NK-92 (cell line): ENCODE measurements around the gene SCN10A.

Experiments used
- DNase-seq: peaks from one replicate; lab custom pipeline; 2025; ENCODE audit not compliant: unreplicated experiment; lab: John Stamatoyannopoulos, UW

The SCN10A gene

DNA sequence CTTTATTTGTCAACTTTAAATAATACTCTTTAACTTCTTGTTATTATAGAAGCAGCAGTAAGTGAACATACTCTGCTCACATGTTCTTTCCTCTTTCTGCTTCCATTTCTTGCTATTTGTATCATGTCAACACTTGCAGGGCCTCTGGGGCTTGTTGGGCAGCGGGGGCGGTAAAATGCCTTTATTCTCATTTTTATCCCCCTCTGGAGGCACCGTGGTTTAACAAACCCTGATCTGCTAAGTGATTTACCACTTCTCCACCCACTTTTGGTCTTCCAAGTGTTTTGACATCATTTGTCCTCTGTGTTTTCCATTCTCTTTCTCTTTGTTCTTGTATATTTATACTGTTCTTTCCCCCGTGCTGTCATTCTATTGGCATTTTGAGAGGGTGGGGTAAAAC, 33.9 kb downstream of the SCN10A start:
- no peak for DNase-seq

- no peak for DNase-seq
Observed at GRCh38 chr3:38773528-38773927, 42.5 kb downstream of the SCN10A start.

- DNase-seq = no peak
Observed at GRCh38 chr3:38763569-38763968, 52.4 kb downstream of the SCN10A start.

DNA sequence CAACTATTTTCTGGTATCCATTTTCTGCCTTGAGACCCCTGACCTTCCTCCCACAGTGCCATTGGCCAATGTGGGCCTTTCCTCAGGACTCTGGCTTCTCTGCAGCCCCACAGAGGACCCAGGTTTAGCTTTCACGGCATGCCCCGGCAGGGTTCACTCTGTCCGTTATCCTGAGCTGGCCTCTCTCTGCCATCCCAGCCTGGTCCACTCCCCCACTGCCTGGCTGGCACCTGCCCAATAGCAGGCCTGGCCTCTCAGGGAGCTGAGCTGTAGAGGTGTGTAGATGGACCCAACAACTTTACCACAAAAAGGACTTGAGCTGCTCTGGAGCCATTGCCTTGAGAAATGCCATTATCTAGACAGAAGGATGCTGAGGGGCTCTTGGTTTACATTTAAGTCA, 57.5 kb downstream of the SCN10A start:
- no peak for DNase-seq

DNA sequence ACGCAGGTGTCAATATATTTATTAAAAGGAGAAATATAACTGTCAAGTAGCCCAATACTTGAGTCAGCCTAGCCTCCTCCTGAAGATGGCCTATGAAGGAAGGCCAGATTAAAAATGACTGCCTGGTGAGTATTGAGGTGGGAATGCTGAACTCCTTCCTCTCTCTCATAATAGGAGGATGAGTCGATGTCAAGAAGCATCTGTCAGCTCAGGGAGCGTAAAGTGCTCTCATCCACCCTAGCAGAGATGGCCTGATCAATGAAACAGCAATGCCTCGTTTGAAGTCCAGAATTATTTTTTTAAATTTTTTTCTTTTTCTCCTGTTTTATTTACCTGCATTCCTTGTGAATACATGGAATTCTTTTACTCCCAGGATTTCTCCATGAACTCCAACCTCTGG, 58.3 kb downstream of the SCN10A start:
- DNase-seq = no peak

- DNase-seq = no peak
Observed at GRCh38 chr3:38756892-38757291, 59.1 kb downstream of the SCN10A start.

DNA sequence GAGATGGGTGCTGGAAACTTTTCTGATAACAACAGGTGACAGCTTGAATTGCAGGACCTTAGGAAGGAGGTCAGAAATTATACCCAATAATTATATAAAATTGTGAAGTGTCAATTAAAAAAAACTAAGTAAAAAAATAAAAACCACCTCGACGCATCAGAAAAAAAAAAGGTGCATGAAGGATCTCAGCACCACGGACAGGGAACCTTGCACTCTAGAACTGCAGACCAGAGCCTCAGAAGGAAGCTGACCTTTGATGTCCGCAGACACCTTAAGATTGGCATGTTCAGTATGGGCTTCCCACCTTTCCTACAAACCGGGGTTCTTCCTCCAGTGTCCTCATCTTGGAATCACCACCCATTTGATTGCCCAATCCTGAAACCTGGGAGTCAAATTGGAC, 60.9 kb downstream of the SCN10A start:
- no peak for DNase-seq

- no peak for DNase-seq
Observed at GRCh38 chr3:38746641-38747040, 69.4 kb downstream of the SCN10A start.

- no peak for DNase-seq
Observed at GRCh38 chr3:38743043-38743442, 73.0 kb downstream of the SCN10A start.

DNA sequence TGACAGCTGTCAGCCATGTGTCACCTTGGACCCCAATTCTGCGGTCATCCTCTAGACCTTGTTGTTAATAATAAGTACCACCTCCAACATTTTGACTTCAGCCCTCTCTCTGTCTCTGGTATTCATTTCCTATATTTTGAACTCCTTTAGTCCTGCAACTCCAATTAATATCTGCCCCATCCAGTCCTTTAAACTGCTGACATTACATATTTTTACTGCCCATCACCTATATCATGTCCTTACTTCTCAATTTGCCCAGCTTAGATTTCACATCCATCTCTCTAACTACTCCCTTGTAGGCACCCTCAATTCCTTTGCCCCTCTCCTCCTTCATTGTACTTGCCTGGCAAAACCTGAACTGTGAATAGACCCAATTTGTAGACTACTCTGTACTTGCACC, 73.5 kb downstream of the SCN10A start:
- DNase-seq = no peak

GRCh38 chr3:38740537-38740936, 75.5 kb downstream of the SCN10A start:
- DNase-seq = no peak

DNA sequence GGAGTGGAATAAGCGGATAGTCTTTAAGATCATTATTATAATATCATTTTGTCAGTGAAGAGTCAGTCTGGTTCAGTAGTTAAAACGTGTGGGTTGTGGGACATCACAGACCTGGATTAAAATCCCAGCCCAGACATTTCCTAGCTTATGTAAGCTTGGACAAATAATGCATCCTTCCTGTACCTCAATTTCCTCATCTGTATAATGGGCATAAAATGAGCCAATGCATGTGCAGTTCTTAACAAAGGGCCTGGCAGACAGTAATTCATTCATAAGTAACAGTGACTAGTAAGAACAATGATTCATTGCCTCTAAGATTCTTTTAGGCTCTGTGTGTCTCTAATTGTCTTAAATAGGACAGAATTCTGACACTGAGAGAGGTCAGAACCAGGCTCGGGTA, 76.1 kb downstream of the SCN10A start:
- no peak for DNase-seq

GRCh38 chr3:38739396-38739689, 76.7 kb downstream of the SCN10A start:
- no peak for DNase-seq

GRCh38 chr3:38738630-38739395, 77.2 kb downstream of the SCN10A start:
- no peak for DNase-seq

DNA sequence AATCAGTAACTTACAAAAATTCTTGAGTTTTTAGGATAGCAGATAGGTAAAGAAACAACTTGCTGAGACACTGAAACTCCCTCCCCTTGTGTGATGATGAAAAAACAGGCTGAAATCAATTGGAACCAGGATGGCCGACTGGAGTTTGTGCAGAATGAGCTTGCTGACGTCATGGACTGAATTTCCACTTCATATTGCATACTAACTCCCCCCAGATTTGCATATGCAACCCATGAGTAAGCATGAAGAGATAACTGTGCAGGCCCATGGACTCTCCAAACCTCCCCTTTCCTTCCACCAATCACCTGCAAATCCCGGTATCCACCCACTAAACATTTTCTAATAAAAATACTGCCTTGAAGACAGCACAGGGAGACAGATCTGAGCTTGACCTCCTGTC, 84.5 kb downstream of the SCN10A start:
- no peak for DNase-seq

- DNase-seq = no peak
Observed at GRCh38 chr3:38730281-38730680, 85.7 kb downstream of the SCN10A start.

GRCh38 chr3:38728008-38728407, 88.0 kb downstream of the SCN10A start:
- DNase-seq = no peak

- DNase-seq = no peak
Observed at GRCh38 chr3:38726751-38727150, 89.3 kb downstream of the SCN10A start.

DNA sequence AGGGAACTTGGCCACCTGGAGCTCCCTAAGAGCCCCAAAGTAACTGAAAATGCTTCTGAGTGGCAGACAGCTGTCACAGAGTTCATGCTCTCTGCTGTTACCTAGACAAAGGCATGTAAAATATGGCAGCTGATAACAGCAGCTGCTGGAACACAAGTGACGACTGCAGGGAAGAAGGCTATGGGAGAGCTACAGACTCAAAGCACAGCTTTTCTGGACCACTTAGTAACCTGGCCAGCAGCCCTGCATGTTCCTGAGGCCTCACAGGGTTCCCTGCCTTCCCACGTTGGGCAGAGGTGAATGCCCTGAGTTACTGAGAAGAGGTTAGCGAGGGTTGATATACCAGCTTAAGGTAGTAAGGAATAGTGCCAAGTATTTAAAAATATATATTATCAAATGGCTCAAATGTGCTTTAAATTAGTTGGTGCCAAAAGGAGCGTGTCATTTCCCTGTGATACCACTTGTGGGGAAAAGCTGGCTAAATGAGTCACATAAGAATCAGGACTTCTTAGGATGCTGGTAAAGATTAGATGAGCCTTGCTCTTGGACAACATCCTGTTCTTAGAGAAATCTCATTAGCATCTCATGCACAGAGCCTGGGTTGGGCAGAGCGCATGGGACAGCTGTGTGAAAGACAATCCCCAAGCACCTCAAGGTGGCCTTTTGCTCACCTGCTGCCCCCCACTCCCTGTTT, 90.1 kb downstream of the SCN10A start:
- DNase-seq = no peak

- DNase-seq = no peak
Observed at GRCh38 chr3:38724392-38724736, 91.7 kb downstream of the SCN10A start.

GRCh38 chr3:38723569-38724391, 92.2 kb downstream of the SCN10A start:
- no peak for DNase-seq
